Measurements from ENCODE around the gene RPL18A. TPM values are rescaled to one million over a fixed set of nuclear protein-coding genes. Genes with fewer than 3 reads are reported as not detected.

Gene RPL18A
- total and polyA plus RNA-seq, 2 of the 13 experiments (the other 11 are each of a cell fraction or from before 2014, with no cell fraction given) = 1,471 to 2,004 TPM

- no peak for FAIRE-seq
Measured at GRCh38 chr19:17877696-17878095, 18.0 kb downstream of the RPL18A start.

GRCh38 chr19:17879466-17879865 is 19.8 kb downstream of the RPL18A start:
- ChIA-PET POLR2A (no interaction called here), CTCF (ENCODE audit: low intra/inter-chr PET ratio, low total read pairs) (no interaction called here)
- Histone ChIP-seq H3K27me3 (ENCODE audit: control insufficient read depth in 1 of 2, insufficient read depth in 2 of 2, low read length in 2 of 2) (peaks cover 6 to 12% of the 10 kb centered on the region in 2 experiments; a peak in 4 of 5 replicates), H3K79me2 (ENCODE audit: insufficient read depth, low read length) (no peaks in the 10 kb centered on the region), H3K9ac (ENCODE audit: insufficient read depth, low read depth, low read length) (no peak overlapping the region), H3K4me3 (replicated peaks in 1 of 3; ENCODE audit: insufficient read depth in 1 of 3, low read depth in 2 of 3, low read length in 3 of 3) (no peak overlapping the region), H2AFZ (ENCODE audit: low read length) (no peak overlapping the region), H3K4me2 (ENCODE audit: low read depth, low read length) (no peak overlapping the region), H3K9me3 (ENCODE audit: low read length) (no peaks in the 10 kb centered on the region), H4K20me1 (ENCODE audit: insufficient read depth, low read length) (no peaks in the 10 kb centered on the region), H3K4me1 (ENCODE audit: insufficient read depth, low read length) (no peaks in the 10 kb centered on the region), H3K27ac (ENCODE audit: extremely low read length, insufficient read depth, low read length) (no peak overlapping the region), H3K36me3 (replicated peaks in 1 of 2; ENCODE audit: control insufficient read depth in 1 of 2, insufficient read depth in 2 of 2, low read length in 2 of 2) (no peaks in the 10 kb centered on the region)
- DNase-seq (ENCODE audit: low spot score) (no peak), ATAC-seq (no peak), FAIRE-seq (no peak)
- in situ Hi-C loops (cut with HindIII; ENCODE audit: extremely low pct_ligation_motif_present, low pct_unique_long_range_greater_than_20kb) = no loop called here
- 6% methylated on average over 6 of the region's 7 CpGs for WGBS (ENCODE audit: low lambda C conversion rate)
- intact Hi-C loops (cut with micrococcal nuclease; ENCODE audit: unreplicated experiment) = no loop called here
- BruUV-seq (replicated peaks) = no TSS peak
- TF ChIP-seq ZNF644 (CRISPR knock-in tag; IDR thresholded peaks at IDR 0.05; ENCODE audit: low read depth) (no peak), STAT6 (CRISPR knock-in tag; IDR thresholded peaks at IDR 0.05; ENCODE audit: borderline replicate concordance) (no peak), ZNF570 (CRISPR knock-in tag; IDR thresholded peaks at IDR 0.05; ENCODE audit: borderline replicate concordance) (no peak), ZNF234 (CRISPR knock-in tag; conservative IDR thresholded peaks at IDR 0.05) (no peak), GFI1 (CRISPR knock-in tag; IDR thresholded peaks at IDR 0.05; ENCODE audit: borderline replicate concordance) (no peak), NCOA2 (CRISPR knock-in tag; IDR thresholded peaks at IDR 0.05) (no peak), AGO2 (optimal IDR thresholded peaks at IDR 0.05; ENCODE audit: low read depth, low read length) (no peak), TMF1 (CRISPR knock-in tag; IDR thresholded peaks at IDR 0.05; ENCODE audit: low read depth) (no peak), ERF (CRISPR knock-in tag; IDR thresholded peaks at IDR 0.05) (no peak), E2F5 (CRISPR knock-in tag; conservative IDR thresholded peaks at IDR 0.05) (no peak), GMEB2 (CRISPR knock-in tag; IDR thresholded peaks at IDR 0.05; ENCODE audit: low read depth) (no peak)

More at GRCh38 chr19:17877696-17878095, 18.0 kb downstream of the RPL18A start:
- ATAC-seq (no peak), DNase-seq (ENCODE audit: low spot score) (no peak)
- BruUV-seq (replicated peaks) = no TSS peak
- Histone ChIP-seq H4K20me1 (ENCODE audit: insufficient read depth, low read length) (no peaks in the 10 kb centered on the region), H3K27ac (ENCODE audit: extremely low read length, insufficient read depth, low read length) (no peak overlapping the region), H3K4me2 (ENCODE audit: low read depth, low read length) (no peak overlapping the region), H3K4me1 (ENCODE audit: insufficient read depth, low read length) (peaks cover 5% of the 10 kb centered on the region), H3K27me3 (ENCODE audit: control insufficient read depth in 1 of 2, insufficient read depth in 2 of 2, low read length in 2 of 2) (peaks cover 6 to 20% of the 10 kb centered on the region in 2 experiments), H2AFZ (ENCODE audit: low read length) (no peak overlapping the region), H3K79me2 (ENCODE audit: insufficient read depth, low read length) (no peaks in the 10 kb centered on the region), H3K9ac (ENCODE audit: insufficient read depth, low read depth, low read length) (no peak overlapping the region), H3K9me3 (ENCODE audit: low read length) (no peaks in the 10 kb centered on the region), H3K4me3 (replicated peaks in 1 of 3; ENCODE audit: insufficient read depth in 1 of 3, low read depth in 2 of 3, low read length in 3 of 3) (no peak overlapping the region), H3K36me3 (replicated peaks in 1 of 2; ENCODE audit: control insufficient read depth in 1 of 2, insufficient read depth in 2 of 2, low read length in 2 of 2) (no peaks in the 10 kb centered on the region)
- intact Hi-C loops (cut with micrococcal nuclease; ENCODE audit: unreplicated experiment) (no loop called here), in situ Hi-C loops (cut with HindIII; ENCODE audit: extremely low pct_ligation_motif_present, low pct_unique_long_range_greater_than_20kb) (no loop called here)
- ChIA-PET POLR2A (no interaction called here), CTCF (ENCODE audit: low intra/inter-chr PET ratio, low total read pairs) (no interaction called here)
- WGBS (ENCODE audit: low lambda C conversion rate) = 71% methylated on average over 5 of the region's 16 CpGs
- TF ChIP-seq ZNF335 (CRISPR knock-in tag; IDR thresholded peaks at IDR 0.05) (no peak), CERS6 (CRISPR knock-in tag; IDR thresholded peaks at IDR 0.05) (no peak)

Data from HepG2 (cell line).